Measurements from ENCODE around the gene STK10.
"Not testable (repeated sequence)": the region's sequence is repeated elsewhere in the genome, so short reads cannot be mapped to it uniquely, and the experiment has no call there.

DNA sequence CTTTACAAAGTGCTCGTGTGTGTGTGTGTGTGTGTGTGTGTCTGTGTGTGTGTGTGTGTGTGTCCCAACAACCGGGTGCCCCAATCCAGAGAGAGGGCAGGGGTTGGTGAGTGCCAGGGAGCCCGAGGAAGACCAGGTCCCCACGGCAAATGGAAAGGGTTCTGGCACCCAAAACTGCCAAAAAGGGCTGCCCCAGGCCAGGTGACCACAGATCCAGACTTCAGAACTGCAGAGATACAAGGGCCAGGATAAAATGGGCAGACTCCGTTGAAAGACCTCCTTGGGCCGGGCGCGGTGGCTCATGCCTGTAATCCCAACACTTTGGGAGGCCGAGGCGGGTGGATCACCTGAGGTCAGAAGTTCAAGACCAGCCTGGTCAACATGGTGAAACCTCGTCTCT lies 38.5 kb downstream of the STK10 start:
- TF ChIP-seq, protein P1, sequence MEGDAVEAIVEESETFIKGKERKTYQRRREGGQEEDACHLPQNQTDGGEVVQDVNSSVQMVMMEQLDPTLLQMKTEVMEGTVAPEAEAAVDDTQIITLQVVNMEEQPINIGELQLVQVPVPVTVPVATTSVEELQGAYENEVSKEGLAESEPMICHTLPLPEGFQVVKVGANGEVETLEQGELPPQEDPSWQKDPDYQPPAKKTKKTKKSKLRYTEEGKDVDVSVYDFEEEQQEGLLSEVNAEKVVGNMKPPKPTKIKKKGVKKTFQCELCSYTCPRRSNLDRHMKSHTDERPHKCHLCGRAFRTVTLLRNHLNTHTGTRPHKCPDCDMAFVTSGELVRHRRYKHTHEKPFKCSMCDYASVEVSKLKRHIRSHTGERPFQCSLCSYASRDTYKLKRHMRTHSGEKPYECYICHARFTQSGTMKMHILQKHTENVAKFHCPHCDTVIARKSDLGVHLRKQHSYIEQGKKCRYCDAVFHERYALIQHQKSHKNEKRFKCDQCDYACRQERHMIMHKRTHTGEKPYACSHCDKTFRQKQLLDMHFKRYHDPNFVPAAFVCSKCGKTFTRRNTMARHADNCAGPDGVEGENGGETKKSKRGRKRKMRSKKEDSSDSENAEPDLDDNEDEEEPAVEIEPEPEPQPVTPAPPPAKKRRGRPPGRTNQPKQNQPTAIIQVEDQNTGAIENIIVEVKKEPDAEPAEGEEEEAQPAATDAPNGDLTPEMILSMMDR (conservative IDR thresholded peaks at IDR 0.05; ENCODE audit: low read length), result not testable (repeated sequence)
- not testable (repeated sequence) for TF ChIP-seq EZH2phosphoT487 (IDR thresholded peaks at IDR 0.05; ENCODE audit: borderline replicate concordance)
